HEK293T (cell line): ENCODE data around the gene PFKP.

Source experiments
- CTCF ChIA-PET: fragments of 350-600 bp; formaldehyde crosslinking; extraction: SDS; loops from one replicate; lab custom pipeline; 2021; ENCODE audit warnings: antibody characterized with exemption, inconsistent platforms; lab: Yijun Ruan, JAX
- POLR2A ChIA-PET: fragments of 350-600 bp; formaldehyde crosslinking; extraction: SDS; loops from one replicate; lab custom pipeline; 2020; ENCODE audit warnings: antibody characterized with exemption, inconsistent platforms; lab: Yijun Ruan, JAX
- DNase-seq: peaks from one replicate; pipeline ENCODE4 v3.0.0; 2012; ENCODE audit warnings: mixed read lengths; ENCODE audit errors: extremely low spot score
- ARNT ChIP-seq: fragments of 450-650 bp; IDR thresholded peaks from 2 replicates; pipeline ENCODE4 v1.6.1; 2017; ENCODE audit warnings: mild to moderate bottlenecking
- BHLHE40 ChIP-seq: fragments of 450-650 bp; IDR thresholded peaks from 2 replicates; pipeline ENCODE4 v1.6.1; 2016; ENCODE audit warnings: mild to moderate bottlenecking, moderate library complexity, borderline replicate concordance
- CTBP1 ChIP-seq: fragments of 450-650 bp; IDR thresholded peaks from 2 replicates; pipeline ENCODE4 v1.6.1; 2016; ENCODE audit warnings: borderline replicate concordance
- ELF4 ChIP-seq: fragments of 450-650 bp; IDR thresholded peaks from 2 replicates; pipeline ENCODE4 v1.6.1; 2017; ENCODE audit warnings: antibody characterized with exemption
- FOXA1 ChIP-seq: fragments of 450-650 bp; IDR thresholded peaks from 2 replicates; pipeline ENCODE4 v1.6.1; 2016; ENCODE audit warnings: mild to moderate bottlenecking
- FOXK2 ChIP-seq: fragments of 450-650 bp; IDR thresholded peaks from 2 replicates; pipeline ENCODE4 v1.6.1; 2016; ENCODE audit warnings: mild to moderate bottlenecking
- FOXM1 ChIP-seq: fragments of 450-650 bp; IDR thresholded peaks from 2 replicates; pipeline ENCODE4 v1.6.1; 2017; ENCODE audit warnings: mild to moderate bottlenecking, borderline replicate concordance
- HDGF ChIP-seq: fragments of 450-650 bp; IDR thresholded peaks from 2 replicates; pipeline ENCODE4 v1.6.1; 2017; ENCODE audit warnings: antibody characterized with exemption, borderline replicate concordance
- L3MBTL2 ChIP-seq: fragments of 450-650 bp; conservative IDR thresholded peaks from 2 replicates; pipeline ENCODE4 v1.6.1; 2016; ENCODE audit warnings: mild to moderate bottlenecking
- LEF1 ChIP-seq: fragments of 450-650 bp; IDR thresholded peaks from 2 replicates; pipeline ENCODE4 v1.6.1; 2017; ENCODE audit warnings: mild to moderate bottlenecking, borderline replicate concordance
- NFRKB ChIP-seq: fragments of 450-650 bp; IDR thresholded peaks from 2 replicates; pipeline ENCODE4 v1.6.1; 2016; ENCODE audit warnings: mild to moderate bottlenecking, moderate library complexity
- PKNOX1 ChIP-seq: fragments of 450-650 bp; IDR thresholded peaks from 2 replicates; pipeline ENCODE4 v1.6.1; 2016
- SP1 ChIP-seq: fragments of 450-650 bp; IDR thresholded peaks from 2 replicates; pipeline ENCODE4 v1.6.1; 2017
- SUZ12 ChIP-seq: fragments of 450-650 bp; IDR thresholded peaks from 2 replicates; pipeline ENCODE4 v1.6.1; 2016; ENCODE audit warnings: mild to moderate bottlenecking
- TARDBP ChIP-seq: fragments of 450-650 bp; IDR thresholded peaks from 2 replicates; pipeline ENCODE4 v1.6.1; 2016
- ZNF384 ChIP-seq: fragments of 450-650 bp; IDR thresholded peaks from 2 replicates; pipeline ENCODE4 v1.6.1; 2016

The PFKP gene

GRCh38 chr10:3082290-3082689 lies 14.9 kb downstream of the PFKP start:
- ChIA-PET CTCF (no interaction called here), POLR2A (no interaction called here)
- TF ChIP-seq TARDBP (no peak), FOXK2 (no peak), FOXM1 (no peak), FOXA1 (no peak), PKNOX1 (no peak), SUZ12 (no peak), NFRKB (no peak), SP1 (no peak), ZNF384 (no peak), LEF1 (no peak), BHLHE40 (no peak), HDGF (no peak), CTBP1 (no peak), L3MBTL2 (no peak), ELF4 (no peak)
- DNase-seq, result no peak

DNA sequence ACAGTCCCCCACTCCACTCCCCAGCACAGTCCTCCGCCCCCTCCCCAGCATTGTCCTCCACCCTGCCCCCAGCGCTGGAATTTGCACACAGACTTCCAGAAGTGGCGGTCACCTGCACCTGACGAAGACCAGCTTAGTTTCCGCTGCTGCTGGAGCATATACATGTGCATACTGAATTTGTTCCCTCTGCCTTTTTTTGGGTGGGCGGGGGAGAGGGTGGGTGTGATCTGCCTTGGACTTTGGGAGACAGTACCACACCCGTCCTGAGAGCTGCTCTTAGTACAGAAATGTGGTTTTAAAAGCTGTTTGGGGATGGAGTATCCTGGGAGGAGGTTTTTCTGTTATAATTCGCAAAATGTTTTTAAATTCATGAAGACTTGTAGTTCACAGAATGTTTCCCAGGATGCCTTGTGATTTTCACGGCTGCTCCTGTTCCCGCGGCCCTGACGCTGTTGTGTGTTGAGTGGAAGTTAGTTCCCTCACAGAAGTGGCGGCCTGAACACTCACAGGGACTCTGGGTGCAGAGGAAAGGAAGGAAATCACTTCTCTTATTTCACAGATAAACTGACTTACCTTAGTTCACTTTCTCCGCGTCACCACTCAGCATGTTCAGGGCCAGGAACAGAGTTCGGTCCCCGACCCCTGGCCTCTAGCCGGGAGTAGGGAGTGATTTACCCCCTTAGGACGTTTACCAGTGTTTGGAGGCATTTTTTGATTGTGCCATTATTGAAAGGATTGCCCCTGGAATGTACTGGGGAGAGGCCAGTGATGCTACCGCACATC lies 18.6 kb downstream of the PFKP start:
- POLR2A ChIA-PET, result no interaction called here
- DNase-seq, result no peak
- TF ChIP-seq TARDBP (no peak), NFRKB (no peak)
- CTCF ChIA-PET, result no interaction called here

- TF ChIP-seq FOXA1 (no peak), BHLHE40 (no peak), L3MBTL2 (no peak), LEF1 (no peak), TARDBP (no peak), ARNT (no peak), ZNF384 (no peak), CTBP1 (no peak), FOXM1 (no peak), ELF4 (no peak), NFRKB (no peak), FOXK2 (no peak), SUZ12 (no peak), HDGF (no peak), PKNOX1 (no peak), SP1 (no peak)
- CTCF ChIA-PET, result no interaction called here
Observed at GRCh38 chr10:3090388-3090787, 23.0 kb downstream of the PFKP start.

GRCh38 chr10:3090914-3091787 lies 23.8 kb downstream of the PFKP start:
- TF ChIP-seq ZNF384 (no peak), L3MBTL2 (no peak), TARDBP (no peak)
- POLR2A ChIA-PET, result no interaction called here
- CTCF ChIA-PET, result interaction anchor here (0.6 kb wide), 1 partner anchor 300 kb away, joined by 7 read pairs; no protein-coding TSS in a partner anchor
- no peak for DNase-seq

More at GRCh38 chr10:3090388-3090787, 23.0 kb downstream of the PFKP start:
- DNase-seq, result no peak
- POLR2A ChIA-PET, result no interaction called here

- DNase-seq, result no peak
- POLR2A ChIA-PET, result no interaction called here
- CTCF ChIA-PET, result interaction anchor here (0.6 kb wide), 1 partner anchor 299 kb away, joined by 7 read pairs; no protein-coding TSS in a partner anchor
- TF ChIP-seq SP1 (no peak), CTBP1 (no peak), ELF4 (no peak), FOXM1 (no peak), PKNOX1 (no peak), NFRKB (no peak)
Observed at GRCh38 chr10:3091921-3092320, 24.6 kb downstream of the PFKP start.

DNA sequence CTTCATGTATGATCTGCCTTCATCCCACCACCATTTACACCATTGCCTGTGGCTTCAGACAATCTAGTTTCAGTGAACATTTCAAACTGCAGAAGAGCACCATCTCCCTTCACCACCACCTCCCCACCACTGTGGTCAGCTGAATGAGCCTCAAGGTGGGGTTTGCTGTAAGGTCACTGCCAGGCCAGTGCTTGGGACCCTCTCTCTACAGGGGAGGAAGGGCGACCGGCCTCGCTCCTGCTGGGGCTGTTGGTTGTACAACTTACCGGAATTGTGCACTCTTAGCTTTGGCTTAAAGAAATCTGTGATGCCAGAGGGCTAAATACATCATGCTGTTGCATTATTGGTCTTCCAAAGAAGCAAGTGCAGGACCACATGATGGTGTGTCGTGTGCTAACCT lies 26.6 kb downstream of the PFKP start:
- POLR2A ChIA-PET, result no interaction called here
- CTCF ChIA-PET, result no interaction called here
- TF ChIP-seq LEF1 (no peak), NFRKB (no peak), ARNT (no peak), SUZ12 (no peak), ELF4 (no peak), FOXM1 (no peak), FOXK2 (no peak), FOXA1 (no peak), PKNOX1 (no peak), ZNF384 (no peak)
- DNase-seq, result no peak
